ENCODE results near the gene PLA2G4D.

The PLA2G4D gene

DNA sequence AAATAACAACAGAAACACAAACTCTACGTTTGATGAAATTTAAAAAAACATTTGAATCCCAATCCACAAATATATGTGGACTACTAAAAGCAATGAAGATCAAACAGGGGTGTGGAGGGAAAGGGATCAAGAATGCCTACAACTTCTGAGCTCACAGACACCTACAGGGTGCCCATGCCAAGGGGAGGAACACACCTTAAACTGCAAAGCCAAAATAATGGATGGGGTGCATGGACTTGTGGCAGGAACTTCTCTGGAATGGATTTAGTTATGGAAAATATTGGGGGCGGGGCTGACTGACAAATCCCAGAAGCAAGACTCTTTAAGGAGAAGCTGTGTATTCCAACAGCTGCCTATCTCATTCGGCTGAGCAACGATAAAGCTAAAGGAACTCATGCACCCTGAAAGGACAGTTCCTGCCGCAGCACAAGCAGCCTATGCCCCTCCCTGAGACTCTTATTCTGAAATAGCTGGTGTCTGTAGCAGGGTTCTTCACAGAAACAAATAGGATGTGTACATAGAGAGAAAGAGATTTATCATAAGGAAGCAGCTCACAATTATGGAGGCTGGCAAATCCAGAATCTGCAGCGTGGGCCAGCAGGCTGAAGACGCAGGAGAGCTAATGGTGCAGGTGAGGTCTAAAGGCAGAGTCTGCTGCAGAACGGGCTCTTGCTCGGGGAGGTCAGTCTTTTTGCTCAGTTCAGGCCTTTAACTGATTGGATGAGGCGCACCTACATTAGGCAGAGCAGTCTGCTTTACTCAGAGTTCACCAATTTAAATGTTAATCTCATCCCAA lies 24.5 kb upstream of the PLA2G4D start:
- peaks cover 6% of the 10 kb centered on the region for H3K27me3 ChIP-seq (ENCODE audit: control insufficient read depth, low read length)
- no peaks in the 10 kb centered on the region for H3K9me3 ChIP-seq (ENCODE audit: control insufficient read depth, insufficient read depth, low read length)
- no peaks in the 10 kb centered on the region; the same call in 1 of the 2 replicates for H3F3A ChIP-seq (ENCODE audit: control insufficient read depth, insufficient read depth)
- H4K20me1 ChIP-seq (ENCODE audit: control insufficient read depth, insufficient read depth, low read depth, low read length), result no peaks in the 10 kb centered on the region
- TF ChIP-seq, protein P1, sequence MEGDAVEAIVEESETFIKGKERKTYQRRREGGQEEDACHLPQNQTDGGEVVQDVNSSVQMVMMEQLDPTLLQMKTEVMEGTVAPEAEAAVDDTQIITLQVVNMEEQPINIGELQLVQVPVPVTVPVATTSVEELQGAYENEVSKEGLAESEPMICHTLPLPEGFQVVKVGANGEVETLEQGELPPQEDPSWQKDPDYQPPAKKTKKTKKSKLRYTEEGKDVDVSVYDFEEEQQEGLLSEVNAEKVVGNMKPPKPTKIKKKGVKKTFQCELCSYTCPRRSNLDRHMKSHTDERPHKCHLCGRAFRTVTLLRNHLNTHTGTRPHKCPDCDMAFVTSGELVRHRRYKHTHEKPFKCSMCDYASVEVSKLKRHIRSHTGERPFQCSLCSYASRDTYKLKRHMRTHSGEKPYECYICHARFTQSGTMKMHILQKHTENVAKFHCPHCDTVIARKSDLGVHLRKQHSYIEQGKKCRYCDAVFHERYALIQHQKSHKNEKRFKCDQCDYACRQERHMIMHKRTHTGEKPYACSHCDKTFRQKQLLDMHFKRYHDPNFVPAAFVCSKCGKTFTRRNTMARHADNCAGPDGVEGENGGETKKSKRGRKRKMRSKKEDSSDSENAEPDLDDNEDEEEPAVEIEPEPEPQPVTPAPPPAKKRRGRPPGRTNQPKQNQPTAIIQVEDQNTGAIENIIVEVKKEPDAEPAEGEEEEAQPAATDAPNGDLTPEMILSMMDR (IDR thresholded peaks at IDR 0.05; ENCODE audit: low read depth, low read length, poor library complexity, severe bottlenecking), result no peak
- no peak for TF ChIP-seq EZH2phosphoT487 (IDR thresholded peaks at IDR 0.05; ENCODE audit: borderline replicate concordance, low read length)
- H3K4me1 ChIP-seq (ENCODE audit: control insufficient read depth, low read length), result peaks cover 21% of the 10 kb centered on the region
- H3K27ac ChIP-seq (ENCODE audit: low read depth, low read length), result no peak overlapping the region
- H3K4me3 ChIP-seq (ENCODE audit: low read length), result peak overlapping the region; percentile 47
- no peaks in the 10 kb centered on the region for H3K9me2 ChIP-seq (replicated peaks; ENCODE audit: control insufficient read depth, low read length)
- H3K79me2 ChIP-seq (ENCODE audit: control insufficient read depth, low read length), result no peaks in the 10 kb centered on the region
- H3K36me3 ChIP-seq (ENCODE audit: control insufficient read depth, low read length), result no peaks in the 10 kb centered on the region
- H3K4me2 ChIP-seq (ENCODE audit: low read length), result peak overlapping the region; percentile 51

DNA sequence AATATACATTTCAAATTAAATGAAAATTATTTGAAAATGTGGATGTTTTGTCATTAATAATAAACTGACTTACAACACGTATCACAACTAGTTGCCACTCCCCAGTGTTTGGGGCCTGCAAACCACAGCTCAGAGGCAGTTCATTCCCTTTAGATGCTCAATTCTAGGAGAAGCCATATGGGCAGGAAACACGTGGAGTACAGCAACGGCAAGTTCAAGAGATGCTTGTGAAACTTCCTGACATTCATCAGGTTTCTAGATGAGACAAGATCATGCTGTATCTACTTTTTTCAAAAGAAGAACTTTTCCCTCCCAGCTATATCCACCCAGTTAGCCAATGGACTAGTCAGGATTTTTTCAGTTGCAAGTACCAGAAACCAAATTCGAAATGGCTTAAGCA lies 17.6 kb upstream of the PLA2G4D start:
- Histone ChIP-seq H4K20me1 (ENCODE audit: control insufficient read depth, insufficient read depth, low read depth, low read length) (no peaks in the 10 kb centered on the region), H3K9me2 (replicated peaks; ENCODE audit: control insufficient read depth, low read length) (no peaks in the 10 kb centered on the region), H3K27ac (ENCODE audit: low read depth, low read length) (no peak overlapping the region)

DNA sequence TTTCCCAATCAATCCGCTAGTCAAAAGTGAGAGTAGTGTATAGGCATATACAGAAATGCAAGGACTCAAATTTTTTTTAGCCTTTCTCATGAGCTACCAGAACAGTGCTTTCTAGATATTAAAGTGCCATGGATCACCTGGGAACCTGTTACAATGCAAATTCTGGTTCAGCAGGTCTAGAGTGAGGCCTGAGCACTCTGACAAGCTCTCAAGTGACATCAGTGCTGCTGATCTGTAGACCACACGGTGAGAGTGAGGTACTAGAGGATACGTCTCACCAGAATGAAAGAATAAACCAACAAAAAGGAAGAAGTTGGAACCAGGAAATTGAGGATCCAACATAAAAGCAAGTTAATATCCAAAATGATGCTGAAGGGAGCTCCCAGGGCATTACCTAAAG lies 16.0 kb upstream of the PLA2G4D start:
- peaks cover 5% of the 10 kb centered on the region for H3K27me3 ChIP-seq (ENCODE audit: control insufficient read depth, low read length)
- no peaks in the 10 kb centered on the region for H3K9me3 ChIP-seq (ENCODE audit: control insufficient read depth, insufficient read depth, low read length)
- H3K27ac ChIP-seq (ENCODE audit: low read depth, low read length), result no peak overlapping the region
- H3K9me2 ChIP-seq (replicated peaks; ENCODE audit: control insufficient read depth, low read length), result no peaks in the 10 kb centered on the region
- peaks cover 31% of the 10 kb centered on the region for H3K4me1 ChIP-seq (ENCODE audit: control insufficient read depth, low read length)
- no peaks in the 10 kb centered on the region for H3K79me2 ChIP-seq (ENCODE audit: control insufficient read depth, low read length)
- H4K20me1 ChIP-seq (ENCODE audit: control insufficient read depth, insufficient read depth, low read depth, low read length), result no peaks in the 10 kb centered on the region
- H3F3A ChIP-seq (ENCODE audit: control insufficient read depth, insufficient read depth), result no peaks in the 10 kb centered on the region; the same call in 1 of the 2 replicates
- H3K36me3 ChIP-seq (ENCODE audit: control insufficient read depth, low read length), result no peaks in the 10 kb centered on the region
- TF ChIP-seq, protein P1 (IDR thresholded peaks at IDR 0.05; ENCODE audit: low read depth, low read length, poor library complexity, severe bottlenecking), result no peak
- no peak for TF ChIP-seq EZH2phosphoT487 (IDR thresholded peaks at IDR 0.05; ENCODE audit: borderline replicate concordance, low read length)
- no peak overlapping the region for H3K4me3 ChIP-seq (ENCODE audit: low read length)
- H3K4me2 ChIP-seq (ENCODE audit: low read length), result no peak overlapping the region

More for the DNA sequence above, 17.6 kb upstream of the PLA2G4D start:
- no peak overlapping the region for H3K4me3 ChIP-seq (ENCODE audit: low read length)
- no peaks in the 10 kb centered on the region for H3K9me3 ChIP-seq (ENCODE audit: control insufficient read depth, insufficient read depth, low read length)
- no peaks in the 10 kb centered on the region for H3K36me3 ChIP-seq (ENCODE audit: control insufficient read depth, low read length)
- peaks cover 6% of the 10 kb centered on the region for H3K27me3 ChIP-seq (ENCODE audit: control insufficient read depth, low read length)
- no peak overlapping the region for H3K4me2 ChIP-seq (ENCODE audit: low read length)
- H3F3A ChIP-seq (ENCODE audit: control insufficient read depth, insufficient read depth), result no peaks in the 10 kb centered on the region; the same call in 1 of the 2 replicates
- TF ChIP-seq, protein P1 (IDR thresholded peaks at IDR 0.05; ENCODE audit: low read depth, low read length, poor library complexity, severe bottlenecking), result no peak
- H3K4me1 ChIP-seq (ENCODE audit: control insufficient read depth, low read length), result peaks cover 26% of the 10 kb centered on the region
- H3K79me2 ChIP-seq (ENCODE audit: control insufficient read depth, low read length), result no peaks in the 10 kb centered on the region
